HepG2 (cell line): ENCODE measurements around the gene CHST4. TPM values are rescaled to one million over a fixed set of nuclear protein-coding genes. Genes with fewer than 3 reads are reported as not detected.

Experiments
- BCL6 ChIP-seq: IDR thresholded peaks from 2 replicates; pipeline ENCODE4 v1.6.1; 2016; ENCODE audit warnings: missing genetic modification reagents, missing compliant biosample characterization
- EP300 ChIP-seq, 3 experiments: sonication (generic) in 1 of 3; formaldehyde crosslinking in 1 of 3; IDR thresholded peaks; 2 replicates each; pipeline versions ENCODE4 v1.5.1 to v1.6.1; 2011 to 2020; ENCODE audit warnings: low read depth in 2 of 3, low read length in 2 of 3, borderline replicate concordance in 1 of 3, improper control_type of control experiment in 1 of 3, mild to moderate bottlenecking in 1 of 3, missing genetic modification reagents in 1 of 3, moderate library complexity in 1 of 3
- MXD3 ChIP-seq: IDR thresholded peaks from 2 replicates; pipeline ENCODE4 v1.6.1; 2016; ENCODE audit warnings: mild to moderate bottlenecking, missing biosample characterization, missing genetic modification reagents
- PAF1 ChIP-seq: IDR thresholded peaks from 2 replicates; pipeline ENCODE4 v1.6.1; 2016; ENCODE audit warnings: missing genetic modification reagents, missing compliant biosample characterization
- POGK ChIP-seq: sonication (generic); formaldehyde crosslinking; conservative IDR thresholded peaks from 2 replicates; pipeline ENCODE4 v1.8.0; 2022; ENCODE audit warnings: mild to moderate bottlenecking, moderate library complexity, missing genetic modification reagents
- SOX5 ChIP-seq: IDR thresholded peaks from 2 replicates; pipeline ENCODE4 v1.6.1; 2016; ENCODE audit warnings: borderline replicate concordance
- TBX3 ChIP-seq: fragments of 450-650 bp; IDR thresholded peaks from 2 replicates; pipeline ENCODE4 v1.6.1; 2017; ENCODE audit warnings: antibody characterized with exemption, mild to moderate bottlenecking, inconsistent platforms, borderline replicate concordance
- ZBTB40 ChIP-seq, 2 experiments: fragments of 450-650 bp in 1 of 2; sonication (generic) in 1 of 2; formaldehyde crosslinking in 1 of 2; IDR thresholded peaks; 2 replicates each; pipeline versions ENCODE4 v1.6.1 to v1.8.0; 2016 to 2022; ENCODE audit warnings: antibody characterized with exemption in 1 of 2, mild to moderate bottlenecking in 1 of 2, missing genetic modification reagents in 1 of 2
- ZNF101 ChIP-seq: sonication (generic); formaldehyde crosslinking; IDR thresholded peaks from 2 replicates; pipeline ENCODE4 v1.4.0; 2020; ENCODE audit warnings: mild to moderate bottlenecking, low read depth, missing genetic modification reagents, borderline replicate concordance
- ZNF124 ChIP-seq: sonication (generic); formaldehyde crosslinking; IDR thresholded peaks from 2 replicates; pipeline ENCODE4 v1.4.0; 2020; ENCODE audit warnings: missing genetic modification reagents
- ZNF232 ChIP-seq: sonication (generic); formaldehyde crosslinking; IDR thresholded peaks from 2 replicates; pipeline ENCODE4 v1.4.0; 2020; ENCODE audit warnings: missing genetic modification reagents, borderline replicate concordance
- ZNF333 ChIP-seq: sonication (generic); formaldehyde crosslinking; IDR thresholded peaks from 2 replicates; pipeline ENCODE4 v1.4.0; 2020; ENCODE audit warnings: mild to moderate bottlenecking, missing genetic modification reagents, borderline replicate concordance
- ZNF335 ChIP-seq: sonication (generic); formaldehyde crosslinking; IDR thresholded peaks from 2 replicates; pipeline ENCODE4 v1.4.0; 2020; ENCODE audit warnings: missing genetic modification reagents
- ZNF44 ChIP-seq: sonication (generic); formaldehyde crosslinking; IDR thresholded peaks from 2 replicates; pipeline ENCODE4 v1.5.1; 2020; ENCODE audit warnings: mild to moderate bottlenecking, missing genetic modification reagents
- ZNF670 ChIP-seq: sonication (generic); formaldehyde crosslinking; IDR thresholded peaks from 2 replicates; pipeline ENCODE4 v1.8.0; 2022; ENCODE audit warnings: mild to moderate bottlenecking, missing genetic modification reagents, borderline replicate concordance
- ZNF772 ChIP-seq: sonication (generic); formaldehyde crosslinking; IDR thresholded peaks from 2 replicates; pipeline ENCODE4 v1.5.0; 2020; ENCODE audit warnings: mild to moderate bottlenecking, missing genetic modification reagents
- polyA plus RNA-seq, 8 experiments: library from polyadenylated mRNA; depleted of rRNA in 3 of 8; stranded (reverse) in 7 of 8; unstranded in 1 of 8; fragments of >200 nt; fragmentation: Illumina TruSeq in 4 of 8; extraction: Trizol in 4 of 8; gene quantifications; 2 replicates each; pipeline versions ENCODE4 v1.2.1 to v1.2.3, GENCODE V29; 2011 to 2016; ENCODE audit warnings: low read depth in 4 of 8, missing spikeins in 1 of 8, mixed read lengths in 1 of 8; ENCODE audit not compliant: insufficient read depth in 1 of 8
- total RNA-seq, 5 experiments: library from RNA; depleted of rRNA; stranded (reverse); fragments of >200 nt; fragmentation: Illumina TruSeq; extraction: Trizol; gene quantifications; 2 replicates each; pipeline ENCODE4 v1.2.3, GENCODE V29; 2016; ENCODE audit warnings: low read depth in 1 of 5

Gene CHST4
- total and polyA plus RNA-seq, 2 of the 13 experiments (the other 11 are each of a cell fraction or from before 2014, with no cell fraction given), result not detected

GRCh38 chr16:71572497-71573116 is 46.4 kb downstream of the CHST4 start (continued):
- TF ChIP-seq ZBTB40 (IDR thresholded peaks at IDR 0.05), result no peak
- TF ChIP-seq ZBTB40 (CRISPR knock-in tag; IDR thresholded peaks at IDR 0.05), result no peak
- no peak for TF ChIP-seq MXD3 (CRISPR knock-in tag)
- peak; percentile 79; the same call in 1 of the 2 replicates for TF ChIP-seq ZNF124 (CRISPR knock-in tag)
- TF ChIP-seq ZNF232 (CRISPR knock-in tag), result peak; percentile 73; the same call in 1 of the 2 replicates
- no peak for TF ChIP-seq ZNF44 (CRISPR knock-in tag)
- peak; percentile 31; the same call in 1 of the 2 replicates for TF ChIP-seq POGK (CRISPR knock-in tag)
- peak; percentile 82; the same call in 1 of the 2 replicates for TF ChIP-seq ZNF772 (CRISPR knock-in tag)
- TF ChIP-seq EP300 (IDR thresholded peaks at IDR 0.05; ENCODE audit: low read depth in 2 of 2, low read length in 2 of 2), result peak; percentile 15 to 82; a peak in 3 of 4 replicates
- peak; percentile 65; the same call in 1 of the 2 replicates for TF ChIP-seq EP300 (CRISPR knock-in tag; IDR thresholded peaks at IDR 0.05; ENCODE audit: borderline replicate concordance)
- no peak; the same call in 1 of the 2 replicates for TF ChIP-seq BCL6 (CRISPR knock-in tag)
- no peak; the same call in none of the 2 replicates for TF ChIP-seq SOX5 (CRISPR knock-in tag)
- no peak for TF ChIP-seq PAF1 (CRISPR knock-in tag)
- TF ChIP-seq ZNF101 (CRISPR knock-in tag), result 0 out of 2 replicates have a peak, but pooled peaks have one; percentile 3
- TF ChIP-seq TBX3, result no peak
- TF ChIP-seq ZNF335 (CRISPR knock-in tag), result no peak; the same call in 1 of the 2 replicates
- TF ChIP-seq ZNF670 (CRISPR knock-in tag), result no peak
- no peak for TF ChIP-seq ZNF333 (CRISPR knock-in tag)
